MM.1S (cell line): ENCODE results near the gene DPAGT1.

Source experiments
- DNase-seq: peaks from one replicate; pipeline ENCODE4 v3.0.0-alpha.2; 2015
- H2AFZ ChIP-seq: fragments of 300-600 bp; sonication (generic); 2 replicates; pipeline ENCODE4 v1.6.0; 2016; ENCODE audit warnings: antibody characterized with exemption, low read length
- H3F3A ChIP-seq: fragments of 300-600 bp; sonication (generic); 2 replicates; pipeline ENCODE4 v1.6.1; 2016; ENCODE audit warnings: mild to moderate bottlenecking, antibody characterized with exemption, low read length, moderate library complexity, mixed read lengths; ENCODE audit not compliant: insufficient read depth
- H3K27ac ChIP-seq: fragments of 300-600 bp; sonication (generic); 2 replicates; pipeline ENCODE4 v1.5.1; 2016; ENCODE audit warnings: mild to moderate bottlenecking, low read length
- H3K27me3 ChIP-seq: fragments of 300-600 bp; sonication (generic); replicated peaks from 2 replicates; pipeline ENCODE4 v1.6.0; 2016; ENCODE audit warnings: low read length; ENCODE audit not compliant: insufficient read depth
- H3K36me3 ChIP-seq: fragments of 300-600 bp; sonication (generic); replicated peaks from 2 replicates; pipeline ENCODE4 v1.6.1; 2016; ENCODE audit warnings: mild to moderate bottlenecking, low read length, mixed read lengths; ENCODE audit not compliant: insufficient read depth
- H3K4me1 ChIP-seq: fragments of 300-600 bp; sonication (generic); 2 replicates; pipeline ENCODE4 v1.6.1; 2016; ENCODE audit warnings: low read length, mixed read lengths
- H3K4me2 ChIP-seq: fragments of 300-600 bp; sonication (generic); 2 replicates; pipeline ENCODE4 v1.6.0; 2016; ENCODE audit warnings: low read depth, low read length
- H3K4me3 ChIP-seq: fragments of 300-600 bp; sonication (generic); 2 replicates; pipeline ENCODE4 v1.5.1; 2016; ENCODE audit warnings: low read length, mixed read lengths
- H3K79me2 ChIP-seq: fragments of 300-600 bp; sonication (generic); 2 replicates; pipeline ENCODE4 v1.6.1; 2016; ENCODE audit warnings: mixed run types, low read length, mixed read lengths
- H3K9ac ChIP-seq: fragments of 300-600 bp; sonication (generic); 2 replicates; pipeline ENCODE4 v1.6.1; 2016; ENCODE audit warnings: low read length, mixed read lengths
- H3K9me2 ChIP-seq: fragments of 300-600 bp; sonication (generic); replicated peaks from 2 replicates; pipeline ENCODE4 v1.6.1; 2016; ENCODE audit warnings: mild to moderate bottlenecking, low read length, mixed read lengths; ENCODE audit not compliant: insufficient read depth
- H3K9me3 ChIP-seq: fragments of 300-600 bp; sonication (generic); replicated peaks from 2 replicates; pipeline ENCODE4 v1.6.1; 2016; ENCODE audit warnings: mild to moderate bottlenecking, low read length, mixed read lengths; ENCODE audit not compliant: insufficient read depth
- H4K20me1 ChIP-seq: fragments of 300-600 bp; sonication (generic); 2 replicates; pipeline ENCODE4 v1.6.1; 2016; ENCODE audit warnings: mild to moderate bottlenecking, low read length, moderate library complexity, mixed read lengths; ENCODE audit not compliant: insufficient read depth
- CTCF ChIP-seq: fragments of 300-600 bp; sonication (generic); IDR thresholded peaks from 2 replicates; pipeline ENCODE4 v1.5.1; 2016; ENCODE audit warnings: antibody characterized with exemption, low read length, mixed read lengths
- EZH2 ChIP-seq: fragments of 300-600 bp; sonication (generic); optimal IDR thresholded peaks from 2 replicates; pipeline ENCODE3; 2017; ENCODE audit warnings: low read depth, mild to moderate bottlenecking, antibody characterized with exemption, low read length, mixed read lengths
- EZH2phosphoT487 ChIP-seq: fragments of 300-600 bp; sonication (generic); IDR thresholded peaks from 2 replicates; pipeline ENCODE4 v1.6.1; 2018; ENCODE audit warnings: antibody characterized with exemption, low read length

The DPAGT1 gene

GRCh38 chr11:119118227-119118626, 16.6 kb upstream of the DPAGT1 start:
- no peak overlapping the region for H3K27ac ChIP-seq

DNA sequence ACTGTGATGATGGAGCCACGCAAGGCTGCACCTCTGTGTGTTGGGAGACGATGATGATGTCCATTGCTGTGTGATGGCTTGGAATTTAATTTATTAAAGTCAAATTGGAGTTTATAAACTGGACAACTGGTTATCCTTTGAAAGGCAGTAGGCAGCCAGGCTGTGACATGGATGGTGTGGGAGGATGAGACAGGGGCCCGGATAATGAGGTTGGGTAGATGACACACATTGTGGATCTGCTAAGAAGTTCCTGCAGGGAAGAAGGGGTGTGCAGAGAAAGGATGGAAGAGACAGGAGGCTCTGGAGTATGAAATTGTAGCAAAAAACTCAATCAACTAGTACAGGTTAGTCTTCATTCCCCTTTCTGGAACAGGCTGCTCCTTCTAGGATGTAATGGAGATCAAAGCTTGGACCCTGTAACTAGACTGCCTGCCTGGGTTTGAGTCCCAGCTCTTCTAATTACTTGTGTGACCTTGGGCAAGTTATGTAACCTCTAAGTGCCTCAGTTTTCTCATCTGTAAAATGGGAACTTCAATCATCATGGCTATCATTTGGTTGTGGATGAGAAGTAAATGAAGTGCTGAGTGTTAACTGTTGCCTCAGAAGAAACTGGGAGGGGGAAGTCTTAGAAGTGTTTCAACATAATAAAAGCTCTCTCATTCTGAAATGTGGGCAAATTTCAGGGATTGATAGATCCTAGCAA, 15.5 kb upstream of the DPAGT1 start:
- Histone ChIP-seq H3K9ac (no peak overlapping the region), H3K4me2 (no peak overlapping the region), H3F3A (peaks cover 16% of the 10 kb centered on the region), H4K20me1 (no peaks in the 10 kb centered on the region), H3K9me2 (no peaks in the 10 kb centered on the region), H3K4me1 (peaks cover 7% of the 10 kb centered on the region; the same call in 1 of the 2 replicates), H3K36me3 (peaks cover 4% of the 10 kb centered on the region; the same call in 1 of the 2 replicates), H3K27me3 (no peaks in the 10 kb centered on the region), H3K79me2 (peaks cover 7% of the 10 kb centered on the region), H3K9me3 (no peaks in the 10 kb centered on the region), H2AFZ (no peak overlapping the region), H3K27ac (no peak overlapping the region), H3K4me3 (no peak overlapping the region)
- no peak for DNase-seq
- TF ChIP-seq EZH2phosphoT487 (no peak), CTCF (no peak), EZH2 (no peak)

More at GRCh38 chr11:119118227-119118626, 16.6 kb upstream of the DPAGT1 start:
- Histone ChIP-seq H3F3A (peaks cover 16% of the 10 kb centered on the region), H3K27me3 (no peaks in the 10 kb centered on the region), H2AFZ (no peak overlapping the region), H3K36me3 (peaks cover 4% of the 10 kb centered on the region; the same call in 1 of the 2 replicates), H3K9me2 (no peaks in the 10 kb centered on the region), H3K4me3 (no peak overlapping the region), H4K20me1 (no peaks in the 10 kb centered on the region), H3K4me2 (no peak overlapping the region), H3K9ac (no peak overlapping the region), H3K9me3 (no peaks in the 10 kb centered on the region), H3K79me2 (peaks cover 18% of the 10 kb centered on the region), H3K4me1 (peaks cover 11% of the 10 kb centered on the region; the same call in 1 of the 2 replicates)
- DNase-seq = no peak
- TF ChIP-seq EZH2phosphoT487 = no peak
- TF ChIP-seq EZH2 = no peak
- TF ChIP-seq CTCF = no peak

GRCh38 chr11:119116601-119117000, 14.9 kb upstream of the DPAGT1 start:
- no peaks in the 10 kb centered on the region for H3K27me3 ChIP-seq
- peaks cover 2% of the 10 kb centered on the region for H3K79me2 ChIP-seq
- DNase-seq = no peak
- H2AFZ ChIP-seq = no peak overlapping the region
- H3K9me3 ChIP-seq = no peaks in the 10 kb centered on the region
- H3K4me1 ChIP-seq = peaks cover 6% of the 10 kb centered on the region; the same call in 1 of the 2 replicates
- TF ChIP-seq EZH2phosphoT487 (no peak), EZH2 (no peak), CTCF (no peak)
- no peaks in the 10 kb centered on the region for H3K9me2 ChIP-seq
- H3K4me2 ChIP-seq = no peak overlapping the region
- H3K4me3 ChIP-seq = no peak overlapping the region
- peaks cover 7% of the 10 kb centered on the region; the same call in 1 of the 2 replicates for H3K36me3 ChIP-seq
- H3F3A ChIP-seq = peaks cover 12% of the 10 kb centered on the region; the same call in 1 of the 2 replicates
- no peak overlapping the region for H3K27ac ChIP-seq
- no peak overlapping the region for H3K9ac ChIP-seq
- H4K20me1 ChIP-seq = no peaks in the 10 kb centered on the region
